ENCODE results near the gene BMP7. TPM values are rescaled to one million over a fixed set of nuclear protein-coding genes. Genes with fewer than 3 reads are reported as not detected.

The BMP7 gene
- total RNA-seq, 2 experiments from 2014 or later, result not detected

- no peak overlapping the region for H3K27ac Mint-ChIP-seq
- peaks cover 4% of the 10 kb centered on the region for H3K27me3 Mint-ChIP-seq
- H3K4me3 Mint-ChIP-seq, result no peak overlapping the region
- no peaks in the 10 kb centered on the region for H3K36me3 Mint-ChIP-seq
- H3K4me1 Mint-ChIP-seq (ENCODE audit: low read depth), result no peaks in the 10 kb centered on the region
- DNase-seq, result no peak
- ChIA-PET CTCF (no interaction called here), POLR2A (no interaction called here)
- no peaks in the 10 kb centered on the region for H3K9me3 Mint-ChIP-seq
- intact Hi-C loops (cut with micrococcal nuclease), result no loop called here
These were observed 126.9 kb downstream of the BMP7 start for GRCh38 chr20:57139342-57140093.

- H3K36me3 Mint-ChIP-seq, result no peaks in the 10 kb centered on the region
- H3K27me3 Mint-ChIP-seq, result peaks cover 6% of the 10 kb centered on the region
- DNase-seq, result no peak
- ChIA-PET POLR2A (no interaction called here), CTCF (no interaction called here)
- H3K4me3 Mint-ChIP-seq, result no peak overlapping the region
- H3K27ac Mint-ChIP-seq, result no peak overlapping the region
- no peaks in the 10 kb centered on the region for H3K4me1 Mint-ChIP-seq (ENCODE audit: low read depth)
- intact Hi-C loops (cut with micrococcal nuclease), result no loop called here
- H3K9me3 Mint-ChIP-seq, result no peaks in the 10 kb centered on the region
These were observed 128.0 kb downstream of the BMP7 start for GRCh38 chr20:57138198-57138995.

DNA sequence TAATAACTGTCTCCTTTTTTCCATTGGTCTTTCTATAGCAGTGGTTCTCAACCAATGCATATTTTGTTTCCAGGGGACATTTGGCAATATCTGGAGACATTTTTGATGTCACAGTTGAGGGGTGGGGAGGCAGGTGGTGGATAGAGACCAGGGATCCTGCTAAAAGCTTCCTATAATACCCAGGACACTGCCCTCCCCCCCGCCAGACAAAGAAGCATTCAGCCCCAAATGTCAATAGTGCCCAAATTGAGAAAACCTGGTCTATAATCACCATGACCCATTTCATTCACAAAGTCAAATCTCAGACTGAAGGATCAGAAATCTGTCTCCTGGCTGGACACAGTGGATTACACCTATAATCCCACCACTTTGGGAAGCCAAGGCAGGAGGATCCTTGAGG is 128.8 kb downstream of the BMP7 start:
- no peaks in the 10 kb centered on the region for H3K36me3 Mint-ChIP-seq
- H3K4me3 Mint-ChIP-seq, result no peak overlapping the region
- H3K9me3 Mint-ChIP-seq, result no peaks in the 10 kb centered on the region
- POLR2A ChIA-PET, result no interaction called here
- H3K4me1 Mint-ChIP-seq (ENCODE audit: low read depth), result no peaks in the 10 kb centered on the region
- intact Hi-C loops (cut with micrococcal nuclease), result no loop called here
- CTCF ChIA-PET, result no interaction called here
- DNase-seq, result no peak
- no peak overlapping the region for H3K27ac Mint-ChIP-seq
- peaks cover 7% of the 10 kb centered on the region for H3K27me3 Mint-ChIP-seq

DNA sequence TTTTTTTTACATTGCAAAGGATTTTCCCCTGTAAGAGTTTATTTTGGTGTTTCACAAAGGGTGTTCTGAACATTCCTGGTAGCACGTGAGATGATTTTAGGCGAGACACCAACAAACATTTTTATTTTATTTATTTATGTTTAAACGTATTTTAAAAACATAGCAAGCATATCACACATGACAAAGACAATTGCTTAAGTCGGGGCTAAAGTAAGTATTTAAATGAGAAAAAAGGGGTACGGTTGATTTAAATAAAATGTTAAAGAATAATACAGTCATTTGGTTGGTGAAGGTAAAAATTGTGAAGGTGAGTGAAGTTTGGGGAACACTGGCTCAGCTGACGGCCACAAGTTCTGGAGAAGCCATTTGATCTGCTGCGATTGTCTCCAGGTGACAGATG is 129.7 kb downstream of the BMP7 start:
- no peak overlapping the region for H3K27ac Mint-ChIP-seq
- intact Hi-C loops (cut with micrococcal nuclease), result no loop called here

DNA sequence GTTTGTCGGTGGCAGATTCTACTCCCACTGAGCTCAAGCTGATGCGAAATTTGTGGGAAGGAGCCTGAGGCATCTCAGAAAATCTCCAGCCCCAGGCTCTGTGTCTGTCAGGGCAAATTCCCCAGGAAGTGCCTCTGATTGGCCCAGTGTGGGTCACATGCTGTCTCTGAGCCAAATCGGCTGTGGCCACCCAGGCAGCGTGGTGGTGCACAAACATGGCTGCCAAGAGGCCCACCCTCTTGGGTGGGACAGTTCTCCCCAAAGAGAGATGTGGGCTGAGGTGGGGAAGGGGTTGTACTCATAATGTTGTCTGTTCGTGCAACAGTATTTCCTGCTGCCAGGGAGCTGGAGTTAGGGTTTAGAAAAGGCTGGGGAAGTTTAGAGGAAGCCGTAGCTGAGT is 130.6 kb downstream of the BMP7 start:
- ChIA-PET POLR2A (no interaction called here), CTCF (no interaction called here)
- Mint-ChIP-seq H3K27ac (no peak overlapping the region), H3K4me1 (ENCODE audit: low read depth) (no peaks in the 10 kb centered on the region), H3K9me3 (no peaks in the 10 kb centered on the region), H3K4me3 (no peak overlapping the region), H3K27me3 (peaks cover 11% of the 10 kb centered on the region), H3K36me3 (no peaks in the 10 kb centered on the region)
- intact Hi-C loops (cut with micrococcal nuclease), result no loop called here
- no peak for DNase-seq

More for the DNA sequence above, 129.7 kb downstream of the BMP7 start:
- no peak overlapping the region for H3K4me3 Mint-ChIP-seq
- H3K36me3 Mint-ChIP-seq, result no peaks in the 10 kb centered on the region
- H3K4me1 Mint-ChIP-seq (ENCODE audit: low read depth), result no peaks in the 10 kb centered on the region
- no peak for DNase-seq
- H3K27me3 Mint-ChIP-seq, result peaks cover 7% of the 10 kb centered on the region
- H3K9me3 Mint-ChIP-seq, result no peaks in the 10 kb centered on the region
- ChIA-PET POLR2A (no interaction called here), CTCF (no interaction called here)

GRCh38 chr20:57134804-57135203 is 131.6 kb downstream of the BMP7 start:
- H3K4me3 Mint-ChIP-seq, result no peak overlapping the region
- CTCF ChIA-PET, result no interaction called here
- H3K4me1 Mint-ChIP-seq (ENCODE audit: low read depth), result no peaks in the 10 kb centered on the region
- no peak overlapping the region for H3K27ac Mint-ChIP-seq
- H3K36me3 Mint-ChIP-seq, result no peaks in the 10 kb centered on the region
- H3K9me3 Mint-ChIP-seq, result no peaks in the 10 kb centered on the region
- DNase-seq, result no peak
- H3K27me3 Mint-ChIP-seq, result peaks cover 11% of the 10 kb centered on the region
- POLR2A ChIA-PET, result no interaction called here
- intact Hi-C loops (cut with micrococcal nuclease), result no loop called here

DNA sequence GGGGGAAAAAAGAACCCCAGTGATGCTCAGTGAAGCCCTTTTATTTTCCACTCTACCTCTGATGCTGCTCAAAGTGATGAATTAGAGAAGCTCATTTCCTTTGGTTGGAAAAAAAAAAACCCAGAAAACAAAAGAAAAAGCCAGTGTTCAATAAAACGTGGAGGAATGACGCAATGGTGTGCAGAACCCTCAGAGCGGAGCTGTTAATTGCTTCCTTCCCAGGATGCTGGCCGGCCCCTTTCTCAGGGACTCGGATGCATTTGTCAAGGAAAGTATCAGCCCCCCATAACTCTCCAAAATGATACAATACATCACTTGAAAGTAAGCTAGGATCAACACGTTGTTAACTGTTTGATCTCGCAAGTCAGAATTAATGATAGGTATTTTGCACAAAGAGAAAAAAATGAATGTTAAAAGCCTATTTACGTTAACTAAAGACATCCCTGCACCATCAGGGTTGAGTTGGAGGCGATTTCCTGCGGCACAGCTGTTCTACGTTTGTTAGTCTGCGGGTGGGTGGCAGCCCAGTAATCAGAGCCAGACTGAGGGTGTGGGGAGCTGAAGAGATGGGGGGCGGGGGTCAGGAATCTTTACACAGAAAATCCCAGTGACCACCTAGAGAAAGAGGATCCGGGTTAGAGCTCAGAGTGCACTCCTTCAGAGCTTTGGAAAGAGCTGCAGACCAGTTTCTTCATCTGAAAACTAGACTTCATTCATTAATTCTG is 132.4 kb downstream of the BMP7 start:
- Mint-ChIP-seq H3K9me3 (no peaks in the 10 kb centered on the region), H3K27me3 (peaks cover 11% of the 10 kb centered on the region), H3K4me3 (no peak overlapping the region), H3K4me1 (ENCODE audit: low read depth) (no peaks in the 10 kb centered on the region), H3K27ac (no peak overlapping the region), H3K36me3 (no peaks in the 10 kb centered on the region)
- intact Hi-C loops (cut with micrococcal nuclease), result no loop called here
- CTCF ChIA-PET, result no interaction called here
- POLR2A ChIA-PET, result no interaction called here
- no peak for DNase-seq

GRCh38 chr20:57131601-57132391 is 134.6 kb downstream of the BMP7 start:
- Mint-ChIP-seq H3K36me3 (no peaks in the 10 kb centered on the region), H3K9me3 (no peaks in the 10 kb centered on the region), H3K27ac (no peak overlapping the region), H3K4me1 (ENCODE audit: low read depth) (no peaks in the 10 kb centered on the region), H3K27me3 (peaks cover 12% of the 10 kb centered on the region), H3K4me3 (no peak overlapping the region)
- ChIA-PET CTCF (no interaction called here), POLR2A (no interaction called here)
- intact Hi-C loops (cut with micrococcal nuclease), result no loop called here
- DNase-seq, result no peak

- ChIA-PET CTCF (no interaction called here), POLR2A (no interaction called here)
- no peaks in the 10 kb centered on the region for H3K9me3 Mint-ChIP-seq
These were observed 135.4 kb downstream of the BMP7 start for GRCh38 chr20:57131077-57131476.

GRCh38 chr20:57130160-57130772 is 136.2 kb downstream of the BMP7 start:
- POLR2A ChIA-PET, result no interaction called here
- H3K27me3 Mint-ChIP-seq, result peaks cover 14% of the 10 kb centered on the region
- no peak overlapping the region for H3K27ac Mint-ChIP-seq
- H3K4me1 Mint-ChIP-seq (ENCODE audit: low read depth), result no peaks in the 10 kb centered on the region
- H3K9me3 Mint-ChIP-seq, result no peaks in the 10 kb centered on the region
- no peaks in the 10 kb centered on the region for H3K36me3 Mint-ChIP-seq
- CTCF ChIA-PET, result no interaction called here
- intact Hi-C loops (cut with micrococcal nuclease), result no loop called here
- H3K4me3 Mint-ChIP-seq, result no peak overlapping the region
- no peak for DNase-seq

More at GRCh38 chr20:57131077-57131476, 135.4 kb downstream of the BMP7 start:
- Mint-ChIP-seq H3K4me1 (ENCODE audit: low read depth) (no peaks in the 10 kb centered on the region), H3K27ac (no peak overlapping the region), H3K4me3 (no peak overlapping the region), H3K36me3 (no peaks in the 10 kb centered on the region), H3K27me3 (peaks cover 12% of the 10 kb centered on the region)
- intact Hi-C loops (cut with micrococcal nuclease), result no loop called here
- DNase-seq, result no peak

DNA sequence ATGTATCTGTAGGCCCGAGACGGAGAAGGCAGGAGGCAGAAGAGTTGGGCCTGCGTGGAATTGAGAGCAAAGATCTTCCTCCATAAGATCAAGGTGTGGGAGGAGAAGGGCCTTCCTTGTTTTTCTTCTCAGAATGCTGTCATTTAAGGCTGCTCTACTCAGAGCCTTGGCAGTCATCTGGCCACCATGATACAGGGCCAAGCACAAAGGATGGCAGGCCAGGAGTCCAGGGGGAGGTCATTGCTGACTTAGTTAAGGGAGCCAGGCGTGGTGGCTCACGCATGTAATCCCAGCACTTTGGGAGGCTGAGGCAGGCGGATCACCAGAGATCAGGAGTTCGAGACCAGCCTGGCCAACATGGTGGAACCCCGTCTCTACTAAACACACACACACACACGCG is 137.1 kb downstream of the BMP7 start:
- H3K36me3 Mint-ChIP-seq, result no peaks in the 10 kb centered on the region
- intact Hi-C loops (cut with micrococcal nuclease), result no loop called here
- no peaks in the 10 kb centered on the region for H3K4me1 Mint-ChIP-seq (ENCODE audit: low read depth)
- ChIA-PET CTCF (no interaction called here), POLR2A (no interaction called here)
- no peak overlapping the region for H3K4me3 Mint-ChIP-seq
- no peak for DNase-seq
- no peaks in the 10 kb centered on the region for H3K9me3 Mint-ChIP-seq
- peaks cover 14% of the 10 kb centered on the region for H3K27me3 Mint-ChIP-seq
- no peak overlapping the region for H3K27ac Mint-ChIP-seq
